ENCODE measurements around the gene FTH1.
"Not testable (repeated sequence)": the region's sequence is repeated elsewhere in the genome, so short reads cannot be mapped to it uniquely, and the experiment has no call there.

The FTH1 gene

DNA sequence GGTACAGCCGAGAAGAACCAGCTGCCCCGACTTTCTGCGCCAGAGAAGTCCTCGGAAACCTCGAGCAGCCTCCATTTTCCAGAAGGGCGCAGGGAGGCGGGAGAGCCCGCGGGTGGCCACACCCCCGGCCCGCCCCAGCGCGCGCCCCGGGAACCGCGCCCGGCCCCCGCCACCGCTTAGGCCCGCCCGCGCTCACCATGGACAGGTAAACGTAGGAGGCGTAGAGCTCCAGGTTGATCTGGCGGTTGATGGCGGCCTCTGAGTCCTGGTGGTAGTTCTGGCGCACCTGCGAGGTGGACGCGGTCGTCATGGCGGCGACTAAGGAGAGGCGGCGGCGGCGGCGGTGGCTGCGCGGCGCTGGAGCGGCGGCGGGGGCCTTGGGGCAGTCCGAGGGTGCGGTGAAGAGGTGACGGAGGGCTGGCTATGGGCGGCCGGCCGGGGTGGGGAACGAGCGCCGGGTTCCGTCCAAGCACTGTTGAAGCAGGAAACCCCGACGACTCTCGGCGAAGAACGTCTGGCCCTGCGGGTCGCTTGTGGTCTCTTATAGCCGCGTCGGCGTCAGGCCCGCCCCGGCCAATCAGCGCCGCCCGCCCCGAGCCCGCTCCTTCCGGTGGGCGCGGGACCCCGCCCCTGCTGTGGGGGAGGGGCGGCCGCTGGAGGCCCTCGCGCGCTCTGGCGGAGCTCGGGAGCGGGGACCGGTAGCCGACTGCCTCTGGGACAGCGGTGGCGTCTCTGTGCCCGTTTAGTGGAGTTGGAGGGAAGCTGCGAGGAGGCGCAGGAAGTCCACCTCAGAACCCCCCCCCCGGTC lies at the start of gene FTH1:
Gene FTH1, minus strand, starts transcription at position 519 of the 808 bp plus-strand sequence. Its CDS starts 209 bp downstream, at position 310.
- DNase-seq, result peak; percentile 85

- no peak for DNase-seq
Observed at GRCh38 chr11:62015615-62016014, 48.2 kb upstream of the FTH1 start.

DNA sequence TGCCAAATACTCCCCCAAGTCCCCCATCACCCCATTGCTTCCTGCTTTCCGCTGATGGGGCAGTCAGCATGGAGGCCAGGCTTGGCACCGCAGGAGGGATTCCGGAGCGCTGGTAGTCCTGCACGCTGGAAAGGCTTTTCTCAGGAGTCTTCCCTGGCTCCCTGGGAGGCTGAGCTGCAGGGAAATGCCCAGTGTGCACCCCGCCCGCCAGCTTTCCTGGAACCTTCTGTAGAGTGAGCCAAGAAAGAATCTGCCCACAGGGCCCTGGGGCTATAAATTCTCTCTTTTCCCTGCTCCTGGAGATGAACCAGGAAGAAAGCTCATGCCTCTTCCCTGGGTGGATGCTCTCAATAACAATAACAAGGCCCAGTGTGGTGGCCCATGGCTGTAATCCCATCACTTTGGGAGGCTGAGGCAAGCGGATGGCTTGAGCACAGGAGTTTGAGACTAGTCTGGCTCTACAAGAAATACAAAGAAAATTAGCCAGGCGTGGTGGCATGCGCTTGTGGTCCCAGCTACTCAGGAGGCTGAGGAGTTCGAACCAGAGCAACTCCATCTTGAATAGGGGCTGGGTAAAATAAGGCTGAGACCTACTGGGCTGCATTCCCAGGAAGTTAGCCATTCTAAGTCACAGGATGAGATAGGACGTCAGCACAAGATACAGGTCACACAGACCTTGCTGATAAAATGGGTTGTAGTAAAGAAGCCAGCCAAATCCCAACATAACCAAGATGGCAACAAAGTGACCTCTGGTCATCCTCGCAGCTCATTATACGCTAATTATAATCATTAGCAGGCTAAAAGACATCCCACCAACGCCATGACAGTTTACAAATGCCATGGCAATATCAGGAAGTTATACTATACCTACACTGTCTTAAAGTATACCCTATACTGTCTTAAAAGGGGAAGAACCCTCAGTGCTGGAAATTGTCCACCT lies 46.4 kb upstream of the FTH1 start:
- DNase-seq, result no peak

- no peak for DNase-seq
Observed at GRCh38 chr11:62012832-62013461, 45.5 kb upstream of the FTH1 start.

DNA sequence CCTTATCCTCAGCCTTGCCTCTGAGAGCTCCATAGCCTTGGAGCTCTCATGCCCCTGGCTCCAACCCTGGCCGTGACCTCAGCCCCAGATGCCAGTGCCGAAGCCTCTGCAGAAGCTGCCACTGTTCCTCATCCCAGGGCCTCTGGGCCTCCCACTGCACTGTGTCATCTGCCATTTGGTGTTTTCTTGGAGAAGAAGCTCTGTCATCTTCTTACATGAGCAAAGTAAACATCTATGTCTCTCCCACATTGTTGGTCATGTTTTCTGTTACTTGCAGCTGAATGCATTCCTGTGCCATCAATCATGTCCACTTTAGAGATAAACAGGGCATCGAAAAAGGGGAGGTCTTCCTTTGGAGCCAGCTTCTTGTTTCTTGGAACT lies 45.0 kb upstream of the FTH1 start:
- no peak for DNase-seq

DNA sequence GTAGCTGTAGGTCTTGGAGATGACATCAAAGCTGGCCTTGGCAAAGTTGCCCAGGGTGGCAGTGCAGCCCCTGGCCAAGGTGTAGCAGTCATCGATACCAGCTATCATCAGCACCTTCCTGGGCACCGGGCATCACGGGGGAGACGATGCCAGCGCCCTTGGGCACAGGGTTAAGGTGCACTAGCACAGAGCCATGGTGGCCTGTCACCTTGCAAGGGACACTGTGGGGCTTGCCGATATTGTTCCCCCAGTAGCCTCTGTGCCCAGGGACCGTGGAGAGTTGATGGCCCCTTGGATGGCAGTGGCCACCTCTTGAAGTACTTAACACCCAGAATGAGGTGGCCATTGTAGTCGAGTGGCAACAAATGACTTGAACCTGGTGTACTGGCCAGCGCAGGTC lies 44.4 kb upstream of the FTH1 start:
- DNase-seq, result no peak

- no peak for DNase-seq
Observed at GRCh38 chr11:62010935-62011528, 43.6 kb upstream of the FTH1 start.

- no peak for DNase-seq
Observed at GRCh38 chr11:62008193-62008592, 40.8 kb upstream of the FTH1 start.

DNA sequence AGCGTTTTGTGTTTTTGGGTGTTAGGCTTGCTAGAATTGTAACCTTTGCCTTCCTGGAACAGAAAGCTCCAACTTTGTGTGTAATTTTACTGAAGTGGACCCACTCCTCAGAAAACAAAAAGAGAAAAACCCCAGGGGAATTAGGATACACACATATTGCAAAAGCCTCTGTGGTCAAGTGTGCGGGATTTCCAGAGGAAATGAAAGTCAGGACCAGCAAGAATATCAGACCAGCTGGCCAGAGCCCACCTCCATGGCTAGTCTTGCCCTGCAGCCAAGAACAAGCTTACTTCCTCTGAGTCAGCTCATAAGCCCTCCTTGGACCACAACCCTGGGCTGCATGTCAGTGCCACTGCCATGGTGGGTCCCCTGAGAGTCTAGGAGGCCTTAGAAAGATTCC lies 37.0 kb upstream of the FTH1 start:
- DNase-seq, result no peak

- not testable (repeated sequence) for DNase-seq
Observed at GRCh38 chr11:62002283-62002682, 34.8 kb upstream of the FTH1 start.

DNA sequence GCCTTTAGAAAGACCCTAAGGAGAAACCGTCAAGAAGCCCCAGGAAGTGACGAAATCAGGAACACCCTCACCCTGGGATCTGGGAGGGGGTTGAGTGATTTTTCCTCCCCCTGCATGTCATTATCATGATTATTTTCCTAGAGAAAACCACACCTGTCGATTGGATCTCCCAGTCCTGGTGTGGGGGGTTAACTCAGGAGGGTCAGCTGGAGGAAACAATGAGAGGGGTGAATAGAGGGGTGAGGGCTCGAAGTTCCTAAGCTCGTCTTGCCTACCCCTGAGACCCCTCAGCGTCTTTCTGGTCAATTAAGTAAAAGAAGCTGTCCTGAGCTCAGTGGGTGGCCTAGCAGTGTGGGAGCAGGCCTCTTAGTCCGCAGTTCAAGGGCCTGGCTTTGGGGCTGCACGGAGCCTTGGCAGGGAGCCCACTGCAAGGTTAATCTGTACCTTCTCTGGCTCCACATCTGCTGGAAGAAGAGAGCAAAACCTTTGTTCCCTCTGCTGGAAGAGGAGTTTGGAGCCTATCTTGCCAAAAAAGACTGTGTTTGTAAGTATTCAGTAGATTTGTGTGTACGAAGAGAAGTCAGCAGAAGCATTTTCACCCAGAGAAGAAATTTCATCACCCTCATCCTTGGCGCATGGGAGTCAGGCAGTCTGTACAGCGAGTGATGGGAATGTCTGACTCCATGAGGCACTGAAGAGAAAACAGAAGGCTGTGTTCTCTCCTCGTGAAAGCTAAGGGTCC lies 34.2 kb upstream of the FTH1 start:
- no peak for DNase-seq

GRCh38 chr11:62000539-62001446 lies 33.4 kb upstream of the FTH1 start:
- no peak for DNase-seq

DNA sequence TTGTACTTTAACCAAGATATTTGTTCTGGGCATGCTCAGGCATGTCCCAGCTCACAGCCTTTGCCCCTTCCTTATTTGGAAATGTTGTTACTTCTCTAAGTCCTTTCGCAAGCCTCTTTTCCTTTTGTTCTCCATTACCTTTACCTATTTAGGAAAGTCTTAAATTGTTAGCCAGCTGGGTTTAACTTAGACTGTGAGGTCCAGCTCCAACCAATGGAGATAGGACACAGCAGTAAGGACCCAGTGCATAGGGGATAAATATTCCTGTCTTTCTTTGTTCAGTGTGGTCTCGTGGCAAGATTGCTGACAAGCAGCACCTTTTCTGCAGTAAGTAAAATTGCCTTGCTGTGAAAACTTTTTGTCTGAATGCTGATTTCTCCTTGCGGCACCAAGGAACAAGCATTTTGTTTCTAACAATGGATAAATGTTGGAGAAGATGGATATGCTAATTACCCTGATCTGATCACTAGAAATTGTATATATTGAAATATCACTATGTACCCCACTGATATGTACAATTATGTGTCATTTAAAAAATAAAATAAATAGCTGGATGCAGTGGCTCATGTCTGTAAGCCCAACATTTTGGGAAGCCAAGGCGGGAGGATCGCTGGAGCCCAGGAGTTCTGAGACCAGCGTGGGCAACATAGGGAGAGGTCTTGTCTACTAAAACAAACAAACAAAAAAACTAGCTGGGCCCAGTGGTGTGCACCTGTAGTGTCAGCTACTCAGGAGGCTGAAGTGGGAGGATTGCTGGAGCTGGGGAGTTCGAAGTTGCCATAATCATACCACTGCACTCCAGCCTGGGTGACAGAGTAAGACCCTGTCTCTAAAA lies 31.9 kb upstream of the FTH1 start:
- no peak for DNase-seq

DNA sequence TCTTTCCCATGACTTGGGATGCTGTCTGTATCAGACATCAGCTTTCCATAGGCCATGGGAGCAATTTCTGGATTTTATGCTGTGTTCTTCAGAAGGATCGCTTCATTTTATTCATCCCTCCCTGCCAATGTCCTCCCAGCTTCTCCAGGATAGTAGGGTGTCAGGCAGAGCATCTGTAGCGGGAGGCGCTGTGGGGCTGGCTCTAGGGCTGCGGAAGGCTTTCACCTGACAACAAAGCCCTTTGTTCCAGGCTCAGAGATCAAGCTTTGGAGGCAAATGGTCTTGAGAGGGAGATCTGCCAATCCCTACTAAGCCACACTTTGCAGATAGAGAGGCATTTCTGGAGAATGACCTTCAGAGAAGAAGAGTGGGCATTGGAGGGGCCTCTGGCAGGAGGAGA lies 29.5 kb upstream of the FTH1 start:
- DNase-seq, result no peak

DNA sequence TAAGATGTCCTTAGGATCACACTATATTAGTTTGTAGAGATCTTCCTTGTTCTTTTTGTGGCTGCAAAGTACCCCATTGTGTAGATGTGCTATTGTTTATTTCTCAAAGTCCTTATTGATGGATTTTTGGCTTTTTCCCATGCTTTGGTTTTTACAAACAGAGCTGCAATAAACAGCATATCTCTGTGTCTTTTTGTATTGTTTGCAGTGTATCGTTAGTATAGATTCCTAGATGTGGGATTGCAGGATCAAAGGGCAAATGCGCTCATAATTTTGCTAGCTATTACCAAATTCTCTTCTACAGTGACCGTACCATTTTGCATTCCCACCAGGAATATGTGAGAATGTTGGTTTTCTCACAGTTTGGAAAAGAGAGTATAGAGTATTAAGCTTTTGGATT lies 27.5 kb upstream of the FTH1 start:
- DNase-seq, result no peak

DNA sequence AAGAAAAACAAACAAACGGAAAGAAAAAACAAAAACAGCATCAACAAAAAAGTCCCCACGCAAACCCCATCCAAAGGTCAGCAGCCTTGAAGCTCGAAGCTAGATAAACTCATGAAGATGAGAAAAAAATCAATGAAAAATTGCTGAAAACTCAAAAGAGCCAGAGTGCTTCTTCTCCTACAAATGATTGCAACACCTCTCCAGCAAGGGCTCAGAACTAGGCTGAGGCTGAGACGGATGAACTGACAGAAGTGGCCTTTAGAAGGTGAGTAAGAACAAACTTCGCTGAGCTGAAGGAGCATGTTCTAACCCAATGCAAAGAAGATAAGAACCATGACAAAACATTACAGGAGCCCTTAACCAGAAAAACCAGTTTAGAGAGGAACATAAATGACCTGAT lies 18.4 kb upstream of the FTH1 start:
- no peak for DNase-seq

DNA sequence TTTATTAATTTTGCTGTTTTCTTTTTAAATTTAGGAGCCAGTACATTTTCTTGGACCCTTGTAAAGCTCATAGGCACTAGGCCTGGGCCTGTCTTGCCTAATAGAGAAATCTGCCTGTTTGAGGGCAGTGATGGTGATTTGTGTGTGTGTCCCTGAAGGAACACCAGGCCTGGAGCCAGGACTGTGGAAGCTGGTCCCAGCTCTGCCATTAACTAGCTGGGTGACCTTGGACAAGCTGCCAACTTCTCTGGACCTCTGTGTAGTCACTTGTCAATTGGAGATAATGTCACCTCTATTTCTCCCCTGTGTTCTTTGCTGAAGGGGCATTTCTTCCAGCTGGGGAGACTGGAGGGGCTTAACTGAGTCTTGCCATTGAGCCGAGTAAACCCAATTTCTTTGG lies 16.0 kb upstream of the FTH1 start:
- no peak for DNase-seq

GRCh38 chr11:61980783-61981541 lies 13.5 kb upstream of the FTH1 start:
- DNase-seq, result no peak

Measured in activated naive CD4-positive, alpha-beta T cell treated with anti-CD3 and anti-CD28 coated beads, Interleukin-2, amount 50 U/mL, for 16 hours (primary cell).